Panc1 (cell line): ENCODE measurements around the gene SNED1. TPM values are rescaled to one million over a fixed set of nuclear protein-coding genes. Genes with fewer than 3 reads are reported as not detected.
A peak's percentile ranks its signal among the peaks of the same experiment; 100 is the strongest.

Experiments used
- ATAC-seq: fragments of 200-7000 bp; cut with Tn5 transposase; 2 replicates; pipeline ENCODE4 v1.9.1; 2020; ENCODE audit warnings: mild to moderate bottlenecking, moderate library complexity
- BruUV-seq: library from RNA; stranded (reverse); fragments of 400-500 nt; replicated peaks from 2 replicates; lab custom pipeline; 2021; lab: Mats Ljungman, UMichigan
- CTCF ChIA-PET: fragments of 300-600 bp; sonication (Branson Sonifier 250); formaldehyde crosslinking; loops from one replicate; lab custom pipeline; 2022; ENCODE audit warnings: antibody characterized with exemption; lab: Charles Lee
- POLR2A ChIA-PET: fragments of 300-600 bp; sonication (Branson Sonifier 250); formaldehyde crosslinking; loops from one replicate; lab custom pipeline; 2022; ENCODE audit warnings: antibody characterized with exemption; lab: Charles Lee
- DNase-seq: peaks from one replicate; pipeline ENCODE4 v3.0.0-alpha.2; 2010; ENCODE audit warnings: low read depth, low spot score
- H3K27ac ChIP-seq: 2 replicates; pipeline ENCODE4 v1.5.1; 2011; ENCODE audit warnings: mild to moderate bottlenecking, low read length, inconsistent platforms
- H3K27me3 ChIP-seq: fragments of 200-500 bp; sonication (Bioruptor generic); 2 replicates; pipeline ENCODE4 v1.6.0; 2014; ENCODE audit warnings: low read length, inconsistent platforms; ENCODE audit not compliant: control insufficient read depth, insufficient read depth
- H3K36me3 ChIP-seq: fragments of 200-500 bp; sonication (Bioruptor generic); 2 replicates; pipeline ENCODE4 v1.5.1; 2014; ENCODE audit warnings: inconsistent platforms, mild to moderate bottlenecking, low read length, moderate library complexity; ENCODE audit not compliant: control insufficient read depth, insufficient read depth
- H3K4me1 ChIP-seq: 2 replicates; pipeline ENCODE4 v1.5.1; 2011; ENCODE audit warnings: inconsistent platforms, mild to moderate bottlenecking, low read length, moderate library complexity; ENCODE audit not compliant: control insufficient read depth, insufficient read depth
- H3K4me3 ChIP-seq, 2 experiments: 2 replicates each; pipeline ENCODE4 v1.5.1; 2011 to 2012; ENCODE audit warnings: low read depth in 2 of 2, low read length in 2 of 2, mild to moderate bottlenecking in 2 of 2, inconsistent platforms in 1 of 2, moderate library complexity in 1 of 2
- H3K9me3 ChIP-seq: fragments of 200-500 bp; sonication (Bioruptor generic); 2 replicates; pipeline ENCODE4 v1.5.1; 2014; ENCODE audit warnings: low read depth, mild to moderate bottlenecking, inconsistent platforms, low read length, moderate library complexity; ENCODE audit not compliant: control insufficient read depth, insufficient read depth
- CTCF ChIP-seq: fragments of 450-650 bp; IDR thresholded peaks from 2 replicates; pipeline ENCODE4 v1.5.1; 2017; ENCODE audit warnings: mild to moderate bottlenecking
- POLR2AphosphoS5 ChIP-seq: IDR thresholded peaks from 2 replicates; pipeline ENCODE4 v1.6.1; 2012; ENCODE audit warnings: mild to moderate bottlenecking, low read depth, low read length, moderate library complexity
- REST ChIP-seq, 2 experiments: IDR thresholded peaks; 2 replicates each; pipeline ENCODE4 v1.6.1; 2011 to 2012; ENCODE audit warnings: low read depth in 2 of 2, control low read depth in 1 of 2, low read length in 1 of 2, mild to moderate bottlenecking in 1 of 2, moderate library complexity in 1 of 2; ENCODE audit not compliant: insufficient read depth in 1 of 2
- SIN3A ChIP-seq: IDR thresholded peaks from 2 replicates; pipeline ENCODE4 v1.6.1; 2012; ENCODE audit warnings: low read depth, mild to moderate bottlenecking, low read length, moderate library complexity, borderline replicate concordance; ENCODE audit not compliant: insufficient read depth
- TCF7L2 ChIP-seq: IDR thresholded peaks from 2 replicates; pipeline ENCODE4 v1.6.1; 2011; ENCODE audit warnings: mild to moderate bottlenecking, low read depth, low read length, inconsistent platforms
- in situ Hi-C: cut with HindIII; loops from 2 replicates; pipeline ENCODE4 v1.10.0; 2016; ENCODE audit warnings: low sequenced_read_pairs, low pct_unique_long_range_greater_than_20kb
- intact Hi-C: fragments of 100-400 bp; cut with micrococcal nuclease; formaldehyde crosslinking; loops from one replicate; pipeline ENCODE4 v1.10.0; 2022; ENCODE audit not compliant: unreplicated experiment
- total RNA-seq: library from RNA; stranded (reverse); gene quantifications from one replicate; pipeline ENCODE4 v1.2.1, GENCODE V29; 2021; ENCODE audit not compliant: unreplicated experiment

Gene SNED1
- total RNA-seq, 1 experiment from 2014 or later: 11.0 TPM

- H3K4me3 ChIP-seq: no peak overlapping the region
- BruUV-seq: no TSS peak
- POLR2A ChIA-PET: no interaction called here
- H3K4me1 ChIP-seq: peaks cover 34% of the 10 kb centered on the region
- peak overlapping the region; percentile 39; the same call in 1 of the 2 replicates for H3K27ac ChIP-seq
- H3K27me3 ChIP-seq: no peaks in the 10 kb centered on the region
- no peaks in the 10 kb centered on the region for H3K9me3 ChIP-seq
- DNase-seq (no peak), ATAC-seq (no peak)
- H3K36me3 ChIP-seq: no peaks in the 10 kb centered on the region
- intact Hi-C loops: no loop called here
- in situ Hi-C loops: no loop called here
- no peak for TF ChIP-seq TCF7L2
- TF ChIP-seq REST (IDR thresholded peaks at IDR 0.05; ENCODE audit: insufficient read depth in 1 of 2, low read depth in 2 of 2, low read length in 1 of 2): no peak
- TF ChIP-seq SIN3A: no peak
- TF ChIP-seq POLR2AphosphoS5: no peak
- TF ChIP-seq CTCF: no peak
- CTCF ChIA-PET: no interaction called here
Observed at GRCh38 chr2:241011751-241012510, 13.5 kb downstream of the SNED1 start.

- intact Hi-C loops (no loop called here), in situ Hi-C loops (no loop called here)
- ATAC-seq: no peak
- POLR2A ChIA-PET: no interaction called here
- Histone ChIP-seq H3K4me3 (no peak overlapping the region), H3K36me3 (no peaks in the 10 kb centered on the region), H3K27ac (no peak overlapping the region), H3K27me3 (no peaks in the 10 kb centered on the region), H3K4me1 (peaks cover 27% of the 10 kb centered on the region), H3K9me3 (no peaks in the 10 kb centered on the region)
- DNase-seq: no peak
- TF ChIP-seq CTCF (no peak), TCF7L2 (no peak), POLR2AphosphoS5 (no peak), SIN3A (no peak)
- no TSS peak for BruUV-seq
- CTCF ChIA-PET: no interaction called here
Observed at GRCh38 chr2:241014224-241014623, 15.8 kb downstream of the SNED1 start.
